ENCODE results near the gene SERINC5. TPM values are rescaled to one million over a fixed set of nuclear protein-coding genes. Genes with fewer than 3 reads are reported as not detected.

SERINC5 gene
- total RNA-seq, 1 experiment from 2014 or later = 5.7 TPM

DNA sequence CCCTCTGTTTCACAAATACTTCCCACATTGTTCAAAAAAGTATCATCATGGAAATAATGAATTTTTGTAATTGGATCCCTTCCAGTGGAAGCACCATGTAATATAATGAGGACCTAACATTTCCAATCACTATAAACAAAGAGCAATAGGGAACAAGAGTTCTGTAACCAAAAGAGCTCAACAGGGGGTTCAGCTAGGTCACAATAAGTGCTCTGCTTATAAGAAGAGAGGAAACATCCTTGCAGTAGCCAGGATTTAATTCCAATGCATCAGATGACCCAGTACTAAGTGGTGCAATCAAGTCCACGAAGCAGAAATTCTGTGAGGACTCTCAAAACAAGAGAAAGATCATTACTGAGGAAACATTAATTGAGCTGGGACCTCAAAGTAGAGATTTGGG, 5.9 kb downstream of the SERINC5 start:
- no TSS peak for BruUV-seq (replicated peaks)
- H3K9ac ChIP-seq (ENCODE audit: low read length) = no peak overlapping the region
- H3K27ac ChIP-seq (ENCODE audit: low read length) = no peak overlapping the region
- no peaks in the 10 kb centered on the region for H3F3A ChIP-seq (ENCODE audit: low read length, unreplicated experiment)
- H3K27me3 ChIP-seq (ENCODE audit: low read length) = no peaks in the 10 kb centered on the region
- H3K4me2 ChIP-seq (ENCODE audit: low read length) = no peak overlapping the region
- no peak for TF ChIP-seq EZH2phosphoT487 (IDR thresholded peaks at IDR 0.05; ENCODE audit: borderline replicate concordance, low read length)
- no peak for ATAC-seq
- H3K36me3 ChIP-seq (ENCODE audit: low read depth, low read length) = no peaks in the 10 kb centered on the region
- intact Hi-C loops (cut with micrococcal nuclease) = loop anchor here (10.0 kb wide), 1 partner anchor 125 kb away; no protein-coding TSS in a partner anchor
- no peak overlapping the region for H3K4me3 ChIP-seq (ENCODE audit: low read length)
- peaks cover 34% of the 10 kb centered on the region for H3K4me1 ChIP-seq (ENCODE audit: insufficient read depth, low read length)
- H3K79me2 ChIP-seq (ENCODE audit: low read length) = peaks cover 62% of the 10 kb centered on the region
- ChIA-PET POLR2A (ENCODE audit: unreplicated experiment) (no interaction called here), CTCF (no interaction called here)
- H3K9me2 ChIP-seq (replicated peaks; ENCODE audit: low read length) = no peaks in the 10 kb centered on the region
- 0 out of 2 replicates have a peak, but pooled peaks cover 4% of the 10 kb centered on the region for H4K20me1 ChIP-seq (ENCODE audit: low read length)
- no peak overlapping the region for H2AFZ ChIP-seq (ENCODE audit: low read length)
- H3K9me3 ChIP-seq (ENCODE audit: low read length) = no peaks in the 10 kb centered on the region
- DNase-seq = no peak

DNA sequence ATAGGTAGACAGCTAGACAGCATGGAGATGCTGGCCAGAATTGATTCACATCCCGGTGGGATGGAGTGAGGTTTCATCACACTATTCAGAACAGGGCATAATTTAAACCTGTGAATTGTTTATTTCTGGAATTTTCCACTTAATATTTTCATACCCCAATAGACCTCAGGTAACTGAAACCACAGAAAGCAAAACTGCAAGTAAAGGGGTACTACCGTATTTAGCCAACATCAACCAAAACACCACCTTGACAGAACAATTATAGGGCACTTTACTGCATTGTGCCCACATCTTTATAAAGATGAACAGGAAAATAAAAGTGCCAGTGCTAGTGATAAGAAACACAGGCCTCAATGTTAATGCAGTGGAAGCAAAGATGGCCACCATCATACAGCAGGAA, 7.5 kb downstream of the SERINC5 start:
- ATAC-seq = no peak
- H3F3A ChIP-seq (ENCODE audit: low read length, unreplicated experiment) = no peaks in the 10 kb centered on the region
- no peak overlapping the region for H3K4me2 ChIP-seq (ENCODE audit: low read length)
- H3K36me3 ChIP-seq (ENCODE audit: low read depth, low read length) = no peaks in the 10 kb centered on the region; the same call in 1 of the 2 replicates
- H3K9ac ChIP-seq (ENCODE audit: low read length) = no peak overlapping the region
- no peak overlapping the region for H3K4me3 ChIP-seq (ENCODE audit: low read length)
- peaks cover 22% of the 10 kb centered on the region for H3K4me1 ChIP-seq (ENCODE audit: insufficient read depth, low read length)
- intact Hi-C loops (cut with micrococcal nuclease) = no loop called here
- H4K20me1 ChIP-seq (ENCODE audit: low read length) = no peaks in the 10 kb centered on the region
- DNase-seq = no peak
- no peaks in the 10 kb centered on the region for H3K27me3 ChIP-seq (ENCODE audit: low read length)
- BruUV-seq (replicated peaks) = no TSS peak
- TF ChIP-seq EZH2 (IDR thresholded peaks at IDR 0.05; ENCODE audit: low read length, unreplicated experiment) (no peak), EZH2phosphoT487 (IDR thresholded peaks at IDR 0.05; ENCODE audit: borderline replicate concordance, low read length) (no peak)
- TF ChIP-seq, protein P1, sequence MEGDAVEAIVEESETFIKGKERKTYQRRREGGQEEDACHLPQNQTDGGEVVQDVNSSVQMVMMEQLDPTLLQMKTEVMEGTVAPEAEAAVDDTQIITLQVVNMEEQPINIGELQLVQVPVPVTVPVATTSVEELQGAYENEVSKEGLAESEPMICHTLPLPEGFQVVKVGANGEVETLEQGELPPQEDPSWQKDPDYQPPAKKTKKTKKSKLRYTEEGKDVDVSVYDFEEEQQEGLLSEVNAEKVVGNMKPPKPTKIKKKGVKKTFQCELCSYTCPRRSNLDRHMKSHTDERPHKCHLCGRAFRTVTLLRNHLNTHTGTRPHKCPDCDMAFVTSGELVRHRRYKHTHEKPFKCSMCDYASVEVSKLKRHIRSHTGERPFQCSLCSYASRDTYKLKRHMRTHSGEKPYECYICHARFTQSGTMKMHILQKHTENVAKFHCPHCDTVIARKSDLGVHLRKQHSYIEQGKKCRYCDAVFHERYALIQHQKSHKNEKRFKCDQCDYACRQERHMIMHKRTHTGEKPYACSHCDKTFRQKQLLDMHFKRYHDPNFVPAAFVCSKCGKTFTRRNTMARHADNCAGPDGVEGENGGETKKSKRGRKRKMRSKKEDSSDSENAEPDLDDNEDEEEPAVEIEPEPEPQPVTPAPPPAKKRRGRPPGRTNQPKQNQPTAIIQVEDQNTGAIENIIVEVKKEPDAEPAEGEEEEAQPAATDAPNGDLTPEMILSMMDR (conservative IDR thresholded peaks at IDR 0.05; ENCODE audit: low read depth, low read length) = no peak
- H3K27ac ChIP-seq (ENCODE audit: low read length) = no peak overlapping the region
- ChIA-PET POLR2A (ENCODE audit: unreplicated experiment) (no interaction called here), CTCF (no interaction called here)
- peaks cover 48% of the 10 kb centered on the region for H3K79me2 ChIP-seq (ENCODE audit: low read length)
- H3K9me3 ChIP-seq (ENCODE audit: low read length) = no peaks in the 10 kb centered on the region
- H3K9me2 ChIP-seq (replicated peaks; ENCODE audit: low read length) = no peaks in the 10 kb centered on the region
- H2AFZ ChIP-seq (ENCODE audit: low read length) = no peak overlapping the region

DNA sequence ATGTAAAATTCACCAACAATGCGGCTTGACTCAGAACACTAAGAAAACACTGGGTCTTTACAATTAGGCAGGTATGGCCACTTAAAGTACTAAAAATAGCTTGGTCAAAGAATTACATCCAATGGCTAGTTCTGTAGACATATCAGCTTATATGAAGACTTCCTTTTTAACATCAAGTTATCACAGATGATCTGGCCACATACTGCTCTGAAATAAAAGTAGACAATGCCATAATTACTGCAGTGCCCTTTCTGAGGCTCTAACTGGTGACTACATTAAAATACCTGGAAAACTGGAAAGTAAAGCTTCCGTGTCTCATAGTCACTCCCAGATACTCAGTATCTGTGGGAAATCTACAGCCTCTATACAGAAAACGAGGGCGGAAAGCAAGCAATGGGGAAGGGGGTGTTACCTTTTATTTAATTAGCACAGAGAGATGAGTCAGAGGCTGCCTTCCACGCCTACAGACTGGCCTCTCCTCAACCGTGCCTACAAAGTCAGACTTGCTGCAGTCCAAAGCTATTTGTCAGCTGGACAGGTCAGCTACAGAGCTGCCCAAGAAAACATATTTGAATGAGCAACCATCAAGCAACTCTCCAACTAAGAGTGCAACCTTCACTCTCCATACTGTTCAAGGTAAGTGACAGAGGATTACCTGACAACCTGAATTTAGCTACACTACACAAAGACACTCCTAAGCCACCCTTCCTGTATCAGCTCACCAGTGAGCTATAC, 8.7 kb downstream of the SERINC5 start:
- intact Hi-C loops (cut with micrococcal nuclease) = no loop called here

More for the DNA sequence above, 8.7 kb downstream of the SERINC5 start:
- DNase-seq = peak; percentile 76
- Histone ChIP-seq H3K27ac (ENCODE audit: low read length) (peak overlapping the region; percentile 67), H3K27me3 (ENCODE audit: low read length) (no peaks in the 10 kb centered on the region), H3K4me1 (ENCODE audit: insufficient read depth, low read length) (peaks cover 22% of the 10 kb centered on the region), H3K9me2 (replicated peaks; ENCODE audit: low read length) (no peaks in the 10 kb centered on the region), H3K9me3 (ENCODE audit: low read length) (no peaks in the 10 kb centered on the region), H3K4me2 (ENCODE audit: low read length) (peak overlapping the region; percentile 61), H3K4me3 (ENCODE audit: low read length) (peak overlapping the region; percentile 7; the same call in 1 of the 2 replicates), H2AFZ (ENCODE audit: low read length) (no peak overlapping the region), H3F3A (ENCODE audit: low read length, unreplicated experiment) (no peaks in the 10 kb centered on the region), H3K36me3 (ENCODE audit: low read depth, low read length) (no peaks in the 10 kb centered on the region; the same call in none of the 2 replicates), H3K79me2 (ENCODE audit: low read length) (peaks cover 36% of the 10 kb centered on the region), H4K20me1 (ENCODE audit: low read length) (no peaks in the 10 kb centered on the region), H3K9ac (ENCODE audit: low read length) (no peak overlapping the region)
- no TSS peak for BruUV-seq (replicated peaks)
- ChIA-PET POLR2A (ENCODE audit: unreplicated experiment) (interaction anchor here (0.5 to 1.0 kb wide), 4 partner anchors 8 to 160 kb away, joined by 3 to 8 read pairs (median 4); no protein-coding TSS in a partner anchor), CTCF (no interaction called here)
- peak; percentile 98 for ATAC-seq
- no peak for TF ChIP-seq EZH2phosphoT487 (IDR thresholded peaks at IDR 0.05; ENCODE audit: borderline replicate concordance, low read length)
- TF ChIP-seq EZH2 (IDR thresholded peaks at IDR 0.05; ENCODE audit: low read length, unreplicated experiment) = no peak
- TF ChIP-seq, protein P1 (conservative IDR thresholded peaks at IDR 0.05; ENCODE audit: low read depth, low read length) = no peak
